Aorta (tissue), 5 donors: Measurements from ENCODE around the gene MAEA. TPM values are rescaled to one million over a fixed set of nuclear protein-coding genes. Genes with fewer than 3 reads are reported as not detected.
"Not testable (repeated sequence)": the region's sequence is repeated elsewhere in the genome, so short reads cannot be mapped to it uniquely, and the experiment has no call there.

ENCODE experiments used
- ATAC-seq: fragments of 200-7000 bp; cut with Tn5 transposase; one replicate; pipeline ENCODE4 v1.9.1; 2022; ENCODE audit warnings: moderate library complexity; ENCODE audit not compliant: low FRiP score
- DNase-seq, 2 donors: peaks; one replicate each; pipeline ENCODE4 v3.0.0-alpha.2; 2020
- H3K27ac ChIP-seq, 2 donors: one replicate each; pipeline ENCODE4 v1.5.1; 2013; ENCODE audit warnings: low read length in 2 of 2, mild to moderate bottlenecking in 2 of 2, moderate library complexity in 2 of 2, control low read depth in 1 of 2, inconsistent platforms in 1 of 2, low read depth in 1 of 2
- H3K27me3 ChIP-seq, 2 donors: one replicate each; pipeline ENCODE4 v1.6.1; 2013; ENCODE audit warnings: control low read depth in 1 of 2, low read length in 1 of 2, mild to moderate bottlenecking in 1 of 2, moderate library complexity in 1 of 2; ENCODE audit not compliant: insufficient read depth in 2 of 2, control insufficient read depth in 1 of 2
- H3K36me3 ChIP-seq, 2 donors: one replicate each; pipeline ENCODE4 v1.6.1; 2013; ENCODE audit warnings: control low read depth in 1 of 2, low read length in 1 of 2, mild to moderate bottlenecking in 1 of 2; ENCODE audit not compliant: insufficient read depth in 2 of 2, control insufficient read depth in 1 of 2
- H3K4me1 ChIP-seq, 2 donors: one replicate each; pipeline ENCODE4 v1.6.1; 2013; ENCODE audit warnings: low read length in 2 of 2, control low read depth in 1 of 2, mild to moderate bottlenecking in 1 of 2, moderate library complexity in 1 of 2; ENCODE audit not compliant: insufficient read depth in 2 of 2, control insufficient read depth in 1 of 2
- H3K4me3 ChIP-seq, 2 donors: one replicate each; pipeline ENCODE4 v1.5.1; 2013; ENCODE audit warnings: low read length in 2 of 2, control low read depth in 1 of 2, mild to moderate bottlenecking in 1 of 2
- H3K9me3 ChIP-seq: one replicate; pipeline ENCODE4 v1.6.1; 2013; ENCODE audit warnings: mild to moderate bottlenecking, low read length; ENCODE audit not compliant: control insufficient read depth
- WGBS, 2 donors: extraction: QIAGEN DNeasy Blood & Tissue Kit; methylation state at CpG; one replicate each; pipeline ENCODE4 v1.1.7; 2013; 5-methylcytosine and 5-hydroxymethylcytosine counted together
- intact Hi-C, 2 donors: fragments of 100-400 bp; cut with DNase I; formaldehyde crosslinking; loops; one replicate each; pipeline versions ENCODE4 v1.14.2 to v1.15.0; 2022
- polyA plus RNA-seq, 2 donors: library from polyadenylated mRNA; stranded (reverse); fragments of 200-250 nt; gene quantifications; one replicate each; pipeline ENCODE4 v1.2.3, GENCODE V29; 2013
- total RNA-seq, 2 donors: library from RNA; stranded (reverse); fragmentation: NEBNext Ultra II Directional; extraction: Animal tissue kit (Norgen Biotek cat#: 25700); gene quantifications; one replicate each; pipeline ENCODE4 v1.2.1, GENCODE V29; 2021
- donor health status: healthy with polysubstance abuse.
- donor health status: Bipolar disorder and iron deficiency.
- donor health status: DM: no; HTN: no; CAD: no.
- donor health status: DM: no; HTN: no; CAD: no.
- donor health status: DM: yes; HTN: yes; CAD: no.

The MAEA gene
- total and polyA plus RNA-seq, 4 donors, result 32.4 to 62.0 (median 55.5) TPM

DNA sequence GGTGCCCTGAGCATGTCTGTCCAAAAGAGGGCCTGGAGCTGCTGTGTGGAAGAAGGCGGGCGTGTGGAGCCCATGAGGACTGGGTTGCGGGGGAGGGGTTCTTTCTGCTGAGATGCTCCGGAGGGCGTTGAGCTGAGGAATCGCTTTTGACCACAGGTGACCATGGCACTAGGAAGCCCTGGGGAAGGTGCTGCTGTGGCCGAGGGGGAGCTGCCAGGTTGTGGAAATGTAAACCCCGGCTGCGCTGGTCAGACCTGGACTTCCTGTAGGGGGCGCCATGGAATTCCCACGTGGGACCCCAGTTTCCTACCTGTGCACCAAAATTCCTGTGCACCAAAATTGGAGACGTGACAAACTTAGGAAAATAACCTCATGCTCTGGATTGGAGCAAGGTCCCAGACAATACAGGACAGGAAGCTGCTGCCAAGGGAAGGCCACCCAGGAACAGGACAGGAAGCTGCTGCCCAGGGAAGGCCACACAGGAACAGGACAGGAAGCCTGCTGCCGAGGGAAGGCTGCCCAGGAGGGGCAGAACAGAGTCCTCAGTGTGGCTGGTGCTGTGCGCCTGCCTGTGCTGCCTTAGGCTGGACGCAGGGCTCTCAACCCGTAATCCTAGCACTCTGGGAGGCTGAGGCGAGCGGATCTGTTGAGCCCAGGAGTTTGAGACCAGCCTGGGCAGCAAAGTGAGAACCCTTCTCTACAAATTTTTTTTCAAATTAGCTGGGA, 29.0 kb downstream of the MAEA start:
- Histone ChIP-seq H3K36me3 (peaks cover 0 to 6% of the 10 kb centered on the region in 2 donors), H3K27ac (no peak overlapping the region), H3K4me3 (no peak overlapping the region), H3K9me3 (no peaks in the 10 kb centered on the region), H3K4me1 (no peaks in the 10 kb centered on the region), H3K27me3 (no peaks in the 10 kb centered on the region)
- intact Hi-C loops, result no loop called here
- ATAC-seq (no peak), DNase-seq (peak in 1 of 2 donors; percentile 51)
- 85 to 89% methylated on average over 18 of the region's 18 CpGs for WGBS, 2 donors

GRCh38 chr4:1321486-1321885, 31.8 kb downstream of the MAEA start:
- H3K36me3 ChIP-seq, result peaks cover 0 to 6% of the 10 kb centered on the region in 2 donors
- H3K27me3 ChIP-seq, result no peaks in the 10 kb centered on the region
- no peaks in the 10 kb centered on the region for H3K4me1 ChIP-seq
- no peak overlapping the region for H3K27ac ChIP-seq
- DNase-seq, result peak in 1 of 2 donors; percentile 66
- intact Hi-C loops, result no loop called here
- no peak overlapping the region for H3K4me3 ChIP-seq
- 87 to 92% methylated on average over 13 of the region's 13 CpGs for WGBS, 2 donors
- ATAC-seq, result no peak
- no peaks in the 10 kb centered on the region for H3K9me3 ChIP-seq

GRCh38 chr4:1321946-1322650, 32.4 kb downstream of the MAEA start:
- Histone ChIP-seq H3K4me3 (no peak overlapping the region), H3K9me3 (no peaks in the 10 kb centered on the region), H3K27me3 (no peaks in the 10 kb centered on the region), H3K27ac (peak overlapping the region in 1 of 2 donors; percentile 2), H3K36me3 (peaks cover 0 to 8% of the 10 kb centered on the region in 2 donors), H3K4me1 (no peaks in the 10 kb centered on the region)
- intact Hi-C loops, result no loop called here
- peak in 1 of 2 donors; percentile 74 for DNase-seq
- 88 to 90% methylated on average over 18 of the region's 18 CpGs for WGBS, 2 donors
- ATAC-seq, result no peak

GRCh38 chr4:1323280-1323634, 33.6 kb downstream of the MAEA start:
- no peaks in the 10 kb centered on the region for H3K9me3 ChIP-seq
- no peak overlapping the region for H3K4me3 ChIP-seq
- DNase-seq, result peak in 1 of 2 donors; percentile 78
- ATAC-seq, result peak; percentile 69
- peaks cover 0 to 4% of the 10 kb centered on the region in 2 donors for H3K36me3 ChIP-seq
- H3K4me1 ChIP-seq, result no peaks in the 10 kb centered on the region
- H3K27ac ChIP-seq, result peak overlapping the region in 1 of 2 donors; percentile 77
- intact Hi-C loops, result no loop called here
- 4 to 7% methylated on average over 8 of the region's 8 CpGs for WGBS, 2 donors
- H3K27me3 ChIP-seq, result no peaks in the 10 kb centered on the region

DNA sequence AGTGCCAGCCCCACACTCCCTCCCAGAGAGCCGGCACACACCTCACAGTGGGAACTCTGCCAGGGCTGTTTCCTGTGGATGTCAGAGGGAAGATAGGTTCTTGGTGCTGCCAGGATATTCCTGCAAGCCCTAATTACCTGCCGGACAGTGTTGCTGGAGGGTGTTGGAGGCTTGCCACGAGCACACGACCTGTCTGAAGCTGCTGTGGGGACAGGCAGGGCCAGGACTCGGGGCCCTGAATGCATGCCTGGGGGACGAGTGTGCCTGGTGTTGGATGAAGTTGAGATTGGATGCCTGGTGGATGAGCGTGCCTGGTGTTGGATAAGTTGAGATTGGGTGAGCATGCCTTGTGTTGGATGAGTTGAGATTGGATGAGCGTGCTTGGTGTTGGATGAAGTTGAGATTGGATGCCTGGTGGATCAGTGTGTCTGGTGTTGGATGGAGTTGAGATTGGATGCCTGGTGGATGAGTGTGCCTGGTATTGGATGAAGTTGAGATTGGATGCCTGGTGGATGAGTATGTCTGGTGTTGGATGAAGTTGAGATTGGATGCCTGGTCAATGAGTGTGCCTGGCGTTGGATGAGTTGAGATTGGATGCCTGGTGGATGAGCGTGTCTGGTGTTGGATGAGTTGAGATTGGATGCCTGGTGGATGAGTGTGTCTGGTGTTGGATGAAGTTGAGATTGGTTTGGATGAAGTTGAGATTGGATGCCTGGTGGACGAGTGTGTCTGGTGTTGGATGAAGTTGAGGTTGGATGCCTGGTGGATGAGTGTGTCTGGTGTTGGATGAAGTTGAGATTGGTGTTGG, 34.1 kb downstream of the MAEA start:
- Histone ChIP-seq H3K9me3 (no peaks in the 10 kb centered on the region), H3K4me1 (no peaks in the 10 kb centered on the region), H3K27me3 (no peaks in the 10 kb centered on the region), H3K36me3 (peaks cover 0 to 6% of the 10 kb centered on the region in 2 donors), H3K4me3 (no peak overlapping the region), H3K27ac (peak overlapping the region in 1 of 2 donors; percentile 77)
- DNase-seq (peak in 1 of 2 donors; percentile 73), ATAC-seq (no peak)
- intact Hi-C loops, result no loop called here
- WGBS, 2 donors, result 17 to 22% methylated on average over 11 of the region's 11 CpGs

GRCh38 chr4:1324443-1325175, 34.9 kb downstream of the MAEA start:
- DNase-seq, result peak in 1 of 2 donors; percentile 69
- H3K4me1 ChIP-seq, ATAC-seq, H3K36me3 ChIP-seq, H3K4me3 ChIP-seq, H3K9me3 ChIP-seq, H3K27ac ChIP-seq, intact Hi-C loops, H3K27me3 ChIP-seq: not testable (repeated sequence)
- 86 to 87% methylated on average over 20 of the region's 20 CpGs for WGBS, 2 donors

DNA sequence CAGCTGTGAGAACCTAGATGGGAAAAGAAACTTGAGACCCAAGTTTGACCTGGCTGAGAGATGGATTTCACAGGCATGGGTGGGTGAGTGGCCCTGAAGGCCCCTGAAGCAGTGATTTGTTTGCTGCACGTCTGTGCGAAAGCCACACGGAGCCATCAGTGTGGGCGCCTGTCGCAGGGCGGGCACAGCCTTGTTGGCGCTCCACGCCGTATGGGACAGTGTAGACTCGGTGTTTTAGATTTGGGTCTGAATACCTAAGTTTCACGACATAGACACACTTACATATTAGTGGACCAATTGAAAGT, 35.4 kb downstream of the MAEA start:
- peaks cover 0 to 6% of the 10 kb centered on the region in 2 donors for H3K36me3 ChIP-seq
- H3K9me3 ChIP-seq, result no peaks in the 10 kb centered on the region
- no peak overlapping the region for H3K4me3 ChIP-seq
- ATAC-seq (no peak), DNase-seq (peak in 1 of 2 donors; percentile 61)
- H3K4me1 ChIP-seq, result no peaks in the 10 kb centered on the region
- H3K27ac ChIP-seq, result no peak overlapping the region
- no peaks in the 10 kb centered on the region for H3K27me3 ChIP-seq
- intact Hi-C loops, result no loop called here
- WGBS, 2 donors, result 97 to 98% methylated on average over 11 of the region's 11 CpGs
